HepG2 (cell line): Measurements from ENCODE around the gene GJD3. TPM values are rescaled to one million over a fixed set of nuclear protein-coding genes. Genes with fewer than 3 reads are reported as not detected.
A peak's percentile ranks its signal among the peaks of the same experiment; 100 is the strongest.

Experiments
- ADNP ChIP-seq: sonication (generic); formaldehyde crosslinking; IDR thresholded peaks from 2 replicates; pipeline ENCODE4 v1.4.0; 2020; ENCODE audit warnings: missing genetic modification reagents
- ATF3 ChIP-seq: sonication (generic); formaldehyde crosslinking; IDR thresholded peaks from 2 replicates; pipeline ENCODE4 v1.4.0; 2020; ENCODE audit warnings: missing genetic modification reagents
- DZIP1 ChIP-seq: sonication (generic); formaldehyde crosslinking; IDR thresholded peaks from 2 replicates; pipeline ENCODE4 v1.5.0; 2020; ENCODE audit warnings: mild to moderate bottlenecking, missing genetic modification reagents
- E2F5 ChIP-seq: sonication (generic); formaldehyde crosslinking; conservative IDR thresholded peaks from 2 replicates; pipeline ENCODE4 v1.4.0; 2020; ENCODE audit warnings: missing genetic modification reagents
- IKZF5 ChIP-seq: IDR thresholded peaks from 2 replicates; pipeline ENCODE4 v1.6.1; 2018; ENCODE audit warnings: missing genetic modification reagents, mild to moderate bottlenecking, missing compliant biosample characterization
- JUND ChIP-seq: sonication (generic); formaldehyde crosslinking; IDR thresholded peaks from 2 replicates; pipeline ENCODE4 v1.8.0; 2022; ENCODE audit warnings: mild to moderate bottlenecking, missing genetic modification reagents
- KDM5B ChIP-seq: sonication (generic); formaldehyde crosslinking; IDR thresholded peaks from 2 replicates; pipeline ENCODE4 v1.4.0; 2020; ENCODE audit warnings: missing genetic modification reagents, mild to moderate bottlenecking, borderline replicate concordance
- KLF6 ChIP-seq: IDR thresholded peaks from 2 replicates; pipeline ENCODE4 v1.8.0; 2016; ENCODE audit warnings: missing biosample characterization, missing genetic modification reagents
- NFE2L2 ChIP-seq: fragments of 150-350 bp; IDR thresholded peaks from 2 replicates; pipeline ENCODE4 v1.6.1; 2014; ENCODE audit warnings: low read length
- PHB2 ChIP-seq: fragments of 450-650 bp; IDR thresholded peaks from 2 replicates; pipeline ENCODE4 v1.6.1; 2018; ENCODE audit not compliant: partially characterized antibody
- ZBTB49 ChIP-seq: sonication (generic); formaldehyde crosslinking; IDR thresholded peaks from 2 replicates; pipeline ENCODE4 v1.4.0; 2020; ENCODE audit warnings: missing genetic modification reagents, borderline replicate concordance
- ZFX ChIP-seq: sonication (generic); formaldehyde crosslinking; IDR thresholded peaks from 2 replicates; pipeline ENCODE4 v1.4.0; 2020; ENCODE audit warnings: mild to moderate bottlenecking, low read depth, missing genetic modification reagents, moderate library complexity
- ZNF142 ChIP-seq: sonication (generic); formaldehyde crosslinking; IDR thresholded peaks from 2 replicates; pipeline ENCODE4 v1.4.0; 2020; ENCODE audit warnings: missing genetic modification reagents
- ZNF777 ChIP-seq: sonication (generic); formaldehyde crosslinking; IDR thresholded peaks from 2 replicates; pipeline ENCODE4 v1.4.0; 2020; ENCODE audit warnings: missing genetic modification reagents
- polyA plus RNA-seq, 8 experiments: library from polyadenylated mRNA; depleted of rRNA in 3 of 8; stranded (reverse) in 7 of 8; unstranded in 1 of 8; fragments of >200 nt; fragmentation: Illumina TruSeq in 4 of 8; extraction: Trizol in 4 of 8; gene quantifications; 2 replicates each; pipeline versions ENCODE4 v1.2.1 to v1.2.3, GENCODE V29; 2011 to 2016; ENCODE audit warnings: low read depth in 4 of 8, missing spikeins in 1 of 8, mixed read lengths in 1 of 8; ENCODE audit not compliant: insufficient read depth in 1 of 8
- total RNA-seq, 5 experiments: library from RNA; depleted of rRNA; stranded (reverse); fragments of >200 nt; fragmentation: Illumina TruSeq; extraction: Trizol; gene quantifications; 2 replicates each; pipeline ENCODE4 v1.2.3, GENCODE V29; 2016; ENCODE audit warnings: low read depth in 1 of 5

The GJD3 gene
- total and polyA plus RNA-seq, 2 of the 13 experiments (the other 11 are each of a cell fraction or from before 2014, with no cell fraction given): not detected

- no peak; the same call in 1 of the 2 replicates for TF ChIP-seq DZIP1 (CRISPR knock-in tag)
- TF ChIP-seq JUND (CRISPR knock-in tag): 0 out of 2 replicates have a peak, but pooled peaks have one; percentile 47
- TF ChIP-seq E2F5 (CRISPR knock-in tag): no peak
- TF ChIP-seq ATF3 (CRISPR knock-in tag): peak; percentile 72
- TF ChIP-seq KDM5B (CRISPR knock-in tag): peak; percentile 89
- TF ChIP-seq PHB2: no peak
- TF ChIP-seq ZNF142 (CRISPR knock-in tag): peak; percentile 83
- TF ChIP-seq ZFX: peak; percentile 56
- peak; percentile 80; the same call in 1 of the 2 replicates for TF ChIP-seq IKZF5 (CRISPR knock-in tag)
- TF ChIP-seq ADNP (CRISPR knock-in tag): no peak
- no peak for TF ChIP-seq NFE2L2
- TF ChIP-seq KLF6 (CRISPR knock-in tag): peak; percentile 89; the same call in 1 of the 2 replicates
- peak; percentile 66 for TF ChIP-seq ZNF777 (CRISPR knock-in tag)
- 0 out of 2 replicates have a peak, but pooled peaks have one; percentile 33 for TF ChIP-seq ZBTB49 (CRISPR knock-in tag)
Observed at GRCh38 chr17:40340880-40341807, 23.4 kb downstream of the GJD3 start (continued).
